NCI-H2081 (cell line): ENCODE data around the gene RD3L.
"Not testable (repeated sequence)": the region's sequence is repeated elsewhere in the genome, so short reads cannot be mapped to it uniquely, and the experiment has no call there.

ENCODE experiments used
- DNase-seq, 2 experiments: peaks; one replicate each; lab custom pipeline; 2025; lab: John Stamatoyannopoulos, UW

The RD3L gene

DNA sequence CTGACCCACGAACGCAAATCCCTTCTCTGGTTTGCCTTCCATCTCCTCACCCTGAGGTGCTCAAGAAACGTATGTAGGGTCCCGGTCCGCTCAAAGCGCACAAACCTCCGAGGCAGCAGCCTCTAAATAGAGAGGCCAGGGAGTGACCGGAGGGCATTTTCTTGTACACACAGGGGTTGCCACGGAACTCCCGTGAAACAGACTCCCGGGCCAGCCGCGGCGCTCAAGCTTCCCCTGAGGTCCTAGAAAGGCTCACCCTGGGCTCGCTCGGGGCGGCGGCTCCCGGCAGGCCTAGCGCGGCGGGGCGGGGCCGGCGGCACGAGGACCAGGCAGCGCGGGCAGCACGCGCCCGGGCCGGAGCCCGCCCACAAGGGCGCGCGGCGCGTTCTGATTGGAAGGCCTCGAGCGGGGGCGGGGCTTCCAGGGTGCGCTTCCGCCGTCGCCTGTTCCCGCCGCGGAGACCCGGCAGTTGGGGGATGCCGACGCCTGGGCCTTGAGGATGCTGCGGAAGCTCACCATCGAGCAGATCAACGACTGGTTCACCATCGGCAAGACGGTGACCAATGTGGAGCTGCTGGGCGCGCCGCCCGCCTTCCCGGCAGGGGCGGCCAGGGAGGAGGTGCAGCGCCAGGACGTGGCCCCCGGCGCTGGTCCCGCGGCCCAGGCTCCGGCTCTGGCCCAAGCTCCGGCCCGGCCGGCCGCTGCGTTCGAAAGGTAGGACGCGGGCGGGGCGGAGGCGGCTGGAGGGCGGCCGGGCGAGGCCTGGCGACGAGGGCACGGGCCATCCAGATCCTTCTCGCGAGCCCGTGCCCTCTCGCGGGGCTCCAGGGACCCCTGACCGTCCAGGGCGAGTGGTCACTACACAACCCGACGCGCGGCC is 14.1 kb downstream of the RD3L start, which contains the start of gene TDRD9:
TSS of gene TDRD9 (plus strand) at position 446 of the 880 bp plus-strand sequence. CDS start at position 500, 54 bp downstream.
- DNase-seq: no peak

- no peak for DNase-seq
Measured at GRCh38 chr14:103927566-103927965, 14.8 kb downstream of the RD3L start.

DNA sequence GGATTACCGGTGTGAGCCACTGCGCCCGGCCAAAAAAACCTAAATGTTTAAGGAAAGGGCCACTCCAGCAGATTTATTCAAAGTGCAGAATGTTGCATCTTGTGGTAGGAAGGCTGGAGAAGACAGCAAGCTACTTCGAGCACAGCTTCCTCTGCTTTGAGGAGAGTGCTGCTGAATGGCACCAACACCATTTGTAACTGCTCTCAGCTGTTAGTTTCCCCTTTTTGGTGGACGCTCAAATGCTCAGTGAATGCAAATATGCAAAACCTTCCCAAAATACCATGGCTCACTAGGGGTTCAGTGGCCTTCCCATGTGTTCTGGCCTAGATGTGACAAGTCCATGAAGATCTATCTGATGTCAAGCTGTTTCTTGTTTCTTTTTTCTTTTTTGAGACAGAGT is 17.0 kb downstream of the RD3L start:
- DNase-seq: no peak

DNA sequence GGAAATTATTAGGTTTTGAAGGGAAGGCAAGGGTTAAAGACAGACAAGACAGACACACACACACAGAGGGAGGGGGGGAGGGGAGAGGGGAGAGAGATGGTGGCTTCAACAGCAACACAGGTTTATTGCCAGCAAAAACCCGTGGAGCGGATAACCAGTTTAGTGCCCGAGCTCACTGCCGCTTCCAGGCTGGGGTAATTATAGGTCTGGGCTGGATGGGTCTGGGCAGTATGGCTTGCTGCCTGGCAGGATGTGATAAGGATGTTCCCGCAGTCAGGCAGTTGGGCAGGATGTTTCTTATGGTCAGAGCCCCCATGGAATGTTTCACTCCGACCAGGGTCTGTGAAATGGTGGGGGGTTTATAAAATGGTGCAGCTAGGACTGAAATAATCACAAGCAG is 18.5 kb downstream of the RD3L start:
- peak; percentile 30 to 61 for DNase-seq

GRCh38 chr14:103921855-103922200 is 20.5 kb downstream of the RD3L start:
- DNase-seq: not testable (repeated sequence)

- DNase-seq: peak; percentile 92 to 96
Measured at GRCh38 chr14:103920981-103921854, 21.1 kb downstream of the RD3L start.

DNA sequence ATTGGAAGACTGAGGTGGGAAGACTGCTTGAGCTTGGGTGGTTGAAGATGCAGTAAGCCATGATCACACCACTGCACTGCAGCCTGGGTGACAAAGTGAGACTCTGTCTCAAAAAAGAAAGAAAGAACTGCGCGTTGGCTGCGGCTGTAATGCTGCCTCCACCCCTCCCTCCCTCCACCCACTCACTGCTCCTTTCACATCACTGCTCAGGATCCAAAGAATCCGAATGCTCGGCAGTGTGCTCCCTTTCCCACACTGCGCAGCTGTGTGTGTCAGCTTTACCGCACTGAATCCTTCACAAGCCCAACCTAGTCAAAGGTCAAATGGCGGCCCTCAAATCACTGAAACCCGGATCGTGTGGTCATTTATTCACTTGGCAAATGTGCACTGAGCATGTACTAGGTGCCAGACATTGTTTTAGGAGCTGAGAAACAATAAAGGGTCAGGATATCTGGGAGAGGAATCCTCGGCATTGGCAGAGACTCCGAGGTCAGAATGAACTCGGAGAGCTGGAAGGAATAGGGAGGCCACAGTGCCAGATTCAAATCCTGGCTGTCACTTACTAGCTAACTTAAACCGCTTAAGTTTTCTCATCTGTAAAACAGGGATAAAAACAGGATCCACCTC is 25.6 kb downstream of the RD3L start:
- no peak for DNase-seq

- no peak for DNase-seq
Measured at GRCh38 chr14:103915616-103916015, 26.7 kb downstream of the RD3L start.

DNA sequence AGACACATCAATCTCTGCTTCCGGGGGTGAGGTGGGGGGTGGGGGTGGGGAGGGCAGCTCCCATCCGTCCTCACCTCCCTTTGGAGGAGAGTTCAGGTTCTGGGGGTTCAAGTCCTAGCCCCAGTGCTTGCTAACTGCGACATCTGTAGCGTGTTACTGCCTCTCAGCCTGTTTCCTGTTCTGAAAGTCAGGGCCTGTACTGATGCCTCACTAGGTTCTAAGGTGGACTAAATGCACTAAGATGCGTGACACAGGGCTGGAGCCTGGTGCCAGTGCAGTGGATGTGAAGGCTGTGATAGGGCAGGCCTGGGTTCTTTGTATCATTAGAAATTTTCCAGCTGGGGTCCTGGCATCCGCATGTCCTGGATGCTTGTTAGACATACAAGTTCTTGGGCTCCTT is 31.3 kb downstream of the RD3L start:
- DNase-seq: no peak

DNA sequence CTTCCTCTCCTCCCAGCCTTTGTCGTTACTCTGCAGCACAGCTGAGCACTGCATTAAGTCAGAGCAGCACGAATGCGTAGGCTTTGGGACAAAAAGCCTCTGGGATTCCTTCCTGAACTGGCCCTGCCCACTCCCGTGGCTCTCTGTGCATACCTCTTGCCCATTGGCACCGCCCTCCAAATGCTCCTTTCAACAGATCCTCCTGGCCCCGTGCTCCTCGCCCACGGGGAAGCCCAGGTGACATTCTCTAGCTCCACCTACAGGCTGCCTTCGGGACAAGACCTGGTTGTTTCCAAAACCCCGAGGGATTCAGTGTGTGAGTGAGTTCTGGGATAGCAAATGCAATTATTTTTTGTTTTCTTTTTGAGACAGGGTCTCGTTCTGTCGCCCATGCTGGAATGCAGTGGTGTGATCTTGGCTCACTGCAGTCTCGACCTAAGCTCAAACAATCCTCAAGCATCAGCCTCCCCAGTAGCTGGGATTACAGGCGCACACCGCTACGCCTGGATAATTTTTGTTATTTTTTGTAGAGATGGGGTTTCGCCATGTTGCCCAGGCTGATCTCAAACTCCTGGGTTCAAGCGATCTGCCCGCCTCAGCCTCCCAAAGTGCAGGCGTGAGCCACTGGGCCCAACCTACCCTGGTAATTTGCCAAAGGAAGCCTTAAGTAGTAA is 31.9 kb downstream of the RD3L start:
- DNase-seq: peak; percentile 91 to 93

DNA sequence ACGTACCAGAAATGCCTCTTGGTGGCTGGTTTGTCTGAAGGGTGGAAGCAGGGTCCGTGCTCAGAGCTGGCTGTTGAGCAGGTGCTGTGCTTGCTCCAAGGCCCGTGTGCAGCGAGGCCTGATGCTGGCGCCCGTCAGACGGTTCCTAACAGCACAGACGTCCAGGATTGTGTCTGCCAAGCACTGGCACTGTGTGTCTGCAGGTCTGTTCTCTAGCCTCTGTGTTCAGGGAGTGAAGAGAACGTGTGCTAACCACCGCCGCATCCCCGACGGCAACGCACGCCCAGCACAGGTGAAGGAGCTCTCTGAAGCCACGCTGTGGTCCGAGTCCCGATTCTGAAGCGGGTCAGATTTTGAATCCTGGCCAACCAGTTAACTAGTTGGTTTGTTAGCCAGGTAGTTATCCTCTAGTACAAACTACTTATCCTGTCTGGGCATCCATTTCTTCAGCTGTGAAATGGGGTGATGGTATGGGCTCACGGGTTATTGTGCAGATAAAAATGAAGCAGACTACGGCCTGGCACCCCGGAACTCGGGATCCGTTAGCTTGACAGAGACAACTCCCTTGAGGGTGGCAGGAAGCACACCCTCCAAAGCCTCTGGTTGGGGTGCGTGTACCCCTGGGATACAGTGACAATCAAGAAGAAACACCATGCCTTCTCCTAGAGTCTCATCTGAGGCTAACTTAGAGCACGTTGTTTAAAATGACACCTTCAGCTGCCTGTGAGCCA is 32.6 kb downstream of the RD3L start:
- no peak for DNase-seq

DNA sequence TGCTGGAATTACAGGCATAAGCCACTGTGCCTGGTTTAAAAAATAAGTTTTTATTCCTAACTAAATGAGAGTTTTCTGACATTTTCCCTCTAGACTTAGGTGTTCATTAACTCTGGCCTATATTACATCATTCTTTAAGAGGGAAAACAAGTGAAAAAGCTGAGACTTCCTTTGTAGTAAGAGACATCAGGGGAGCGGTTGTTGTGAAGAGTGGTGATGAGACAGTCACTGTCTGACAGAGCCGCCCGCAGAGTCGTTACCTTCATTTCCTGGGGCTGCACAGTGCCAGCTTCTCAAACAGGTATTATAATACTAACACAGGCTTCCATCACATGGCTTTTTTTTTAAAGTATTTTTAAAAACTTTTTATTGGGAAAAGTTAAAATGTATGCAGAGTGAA is 33.7 kb downstream of the RD3L start:
- no peak for DNase-seq

GRCh38 chr14:103905842-103906456 is 36.4 kb downstream of the RD3L start:
- DNase-seq: no peak

DNA sequence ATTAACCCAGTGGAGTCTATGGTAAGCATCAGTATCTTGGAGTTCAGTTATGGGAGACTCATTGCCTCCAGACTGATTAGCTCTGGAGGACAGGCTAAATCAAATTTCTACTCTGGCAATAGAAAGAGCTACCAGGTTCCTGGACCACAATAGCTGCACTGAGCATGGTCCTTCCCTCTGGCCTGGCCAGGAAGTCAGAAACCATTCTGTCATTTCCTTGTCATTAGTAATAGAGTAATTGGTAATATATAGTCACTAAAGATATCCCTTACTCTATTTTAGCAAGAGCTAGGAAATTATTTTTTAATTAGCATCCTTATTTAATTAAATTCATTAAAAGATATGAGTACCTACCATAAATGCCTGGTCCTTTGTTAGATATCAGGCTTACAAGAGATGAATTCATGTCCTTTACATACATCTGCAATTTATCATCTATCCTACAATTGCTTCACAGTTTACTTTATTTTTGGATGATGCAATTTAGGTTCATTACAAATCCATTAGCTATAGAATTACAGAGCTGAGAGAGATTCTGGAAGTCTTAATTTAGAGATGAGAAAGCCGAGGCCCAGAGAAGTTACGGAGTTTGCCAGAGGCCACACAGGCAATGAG is 37.7 kb downstream of the RD3L start:
- no peak for DNase-seq

GRCh38 chr14:103899833-103900232 is 42.5 kb downstream of the RD3L start:
- no peak for DNase-seq

DNA sequence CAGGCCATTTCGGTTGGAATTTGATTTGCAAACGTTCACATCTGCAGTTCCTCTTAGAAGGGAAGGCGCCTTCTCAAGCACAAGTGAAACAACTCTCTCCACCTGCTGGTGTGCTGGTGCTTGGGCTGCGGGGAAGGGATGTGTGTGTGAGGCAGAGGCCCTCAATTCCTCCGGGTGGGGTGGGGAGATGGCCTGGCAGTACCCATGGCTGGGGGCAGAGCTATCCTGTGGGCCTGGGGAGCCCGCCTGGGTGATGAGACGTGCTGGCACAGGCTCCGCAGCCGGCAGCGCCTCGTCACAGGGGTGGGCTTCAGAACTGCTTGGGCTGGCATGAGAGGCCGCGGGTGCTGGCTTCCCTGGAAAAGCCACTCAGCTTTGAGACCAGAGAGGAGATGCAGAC is 43.0 kb downstream of the RD3L start:
- DNase-seq: no peak

DNA sequence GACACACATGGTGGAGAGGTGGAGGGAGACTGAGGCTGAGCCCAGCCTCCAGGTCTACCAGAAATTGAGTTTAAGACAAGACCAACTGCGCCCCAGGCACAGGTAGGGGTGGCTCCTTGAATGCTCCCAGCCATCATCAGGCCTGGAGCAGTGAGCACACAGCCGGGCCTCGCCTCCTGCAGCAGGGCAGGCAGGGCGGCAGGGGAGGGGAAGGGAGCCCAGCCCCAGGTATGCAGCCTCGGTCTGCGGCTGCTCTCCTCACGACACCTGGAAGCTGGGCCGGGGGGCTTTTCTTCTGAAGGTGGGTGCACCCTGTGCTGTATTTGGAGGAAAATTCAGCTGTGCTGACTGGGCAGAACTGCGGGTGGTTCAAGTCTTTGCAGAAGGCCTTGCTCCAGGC is 43.6 kb downstream of the RD3L start:
- DNase-seq: no peak

- no peak for DNase-seq
Measured at GRCh38 chr14:103898204-103898603, 44.1 kb downstream of the RD3L start.

- DNase-seq: no peak
Measured at GRCh38 chr14:103897075-103897947, 45.0 kb downstream of the RD3L start.
